Stimulated activated CD4-positive, alpha-beta T cell treated with anti-CD3 and anti-CD28 coated beads, Interleukin-2, amount 100 ng/mL, for 48 hours (primary cell): ENCODE data around the gene TNIK.

Experiments used
- DNase-seq, 2 donors: peaks; one replicate each; pipeline ENCODE4 v3.0.0-alpha.2; 2020

Gene TNIK

DNA sequence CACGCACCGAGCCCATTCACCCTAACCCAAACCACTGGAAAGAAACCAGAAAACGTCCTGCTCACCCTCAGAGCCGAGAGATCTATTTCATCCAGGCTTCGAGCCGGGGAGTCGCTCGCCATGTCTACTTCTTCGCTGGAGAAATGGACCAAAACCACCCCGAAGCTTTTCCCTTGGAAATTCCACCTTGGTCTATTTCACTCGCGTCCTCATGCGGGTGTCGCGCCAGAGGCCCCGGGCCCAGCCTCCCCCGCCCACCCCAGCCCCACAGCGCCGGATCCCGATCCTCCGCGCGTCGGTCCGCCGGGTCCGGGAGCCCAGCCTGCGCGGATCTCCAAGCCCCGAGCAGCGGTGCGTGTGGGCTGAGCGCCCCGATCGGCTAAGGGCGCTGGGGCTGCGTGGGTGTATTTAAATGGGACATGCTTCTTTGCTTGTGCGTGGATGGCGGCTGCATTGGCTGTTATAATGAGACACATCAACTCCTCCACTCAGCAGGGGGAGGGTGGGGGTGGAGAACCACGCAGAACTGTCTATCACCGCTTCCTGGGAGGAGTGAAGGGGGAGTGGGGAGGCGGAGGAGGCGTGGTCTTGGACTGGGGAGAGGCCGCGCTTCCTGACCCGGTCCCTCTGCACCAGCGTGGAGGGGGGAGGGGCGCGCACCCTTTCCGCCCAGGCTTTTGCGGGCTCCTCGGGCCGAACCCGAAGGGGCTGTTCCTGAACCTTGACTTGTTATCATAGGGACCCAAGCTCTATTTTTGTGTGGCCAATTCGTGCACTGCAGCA lies at the start of gene TNIK:
TNIK (minus strand) TSS at position 464 of the 783 bp plus-strand sequence; CDS start at position 122, 342 bp downstream.
- DNase-seq, result peak; percentile 83 to 86

- no peak for DNase-seq
Measured at GRCh38 chr3:171508676-171509075, 48.5 kb upstream of the TNIK start.

- no peak for DNase-seq
Measured at GRCh38 chr3:171508206-171508605, 48.0 kb upstream of the TNIK start.

GRCh38 chr3:171506743-171507319 lies 46.6 kb upstream of the TNIK start:
- DNase-seq, result no peak

DNA sequence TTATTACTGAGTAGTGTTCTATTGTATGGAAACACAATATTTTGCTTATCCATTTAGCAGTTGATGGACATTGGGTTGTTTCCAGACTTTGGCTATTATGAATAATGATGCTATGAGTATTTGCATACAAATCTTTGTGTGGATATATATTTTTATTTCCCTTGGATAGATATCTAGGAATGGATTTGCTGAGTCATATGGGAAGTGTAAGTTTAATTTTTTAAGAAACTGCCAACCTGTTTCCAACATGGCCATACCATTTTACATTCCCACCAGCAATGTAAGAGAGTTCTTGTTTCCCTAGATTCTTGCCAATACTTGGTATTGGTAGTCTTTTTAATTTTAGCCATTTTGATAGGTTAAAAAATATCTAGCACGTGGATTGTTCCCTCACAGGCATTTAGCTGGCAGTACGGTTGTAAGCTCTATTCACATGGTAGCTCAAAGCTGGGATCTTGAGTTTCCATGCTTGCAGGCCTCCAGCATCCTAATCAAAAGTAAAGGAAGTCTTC lies 45.7 kb upstream of the TNIK start:
- DNase-seq, result no peak

DNA sequence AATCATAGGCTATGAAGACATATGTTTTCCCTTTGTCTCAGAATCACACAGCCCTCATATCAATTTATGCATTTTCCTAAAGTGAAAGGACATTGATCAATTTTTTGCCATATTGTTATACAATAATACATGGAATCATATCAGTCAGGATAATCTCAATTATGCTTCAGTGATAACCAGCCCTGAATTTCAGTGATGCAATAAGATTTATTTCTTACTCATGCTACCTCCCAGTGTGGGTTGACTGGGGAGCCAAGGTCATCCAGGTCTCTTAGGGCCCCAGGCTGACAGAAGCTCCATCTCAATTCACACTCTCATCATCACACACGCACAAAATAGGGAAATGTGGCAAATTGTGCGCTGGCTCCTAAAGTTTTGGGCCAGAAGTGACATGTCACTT lies 44.2 kb upstream of the TNIK start:
- no peak for DNase-seq

GRCh38 chr3:171503817-171504216 lies 43.6 kb upstream of the TNIK start:
- DNase-seq, result no peak

DNA sequence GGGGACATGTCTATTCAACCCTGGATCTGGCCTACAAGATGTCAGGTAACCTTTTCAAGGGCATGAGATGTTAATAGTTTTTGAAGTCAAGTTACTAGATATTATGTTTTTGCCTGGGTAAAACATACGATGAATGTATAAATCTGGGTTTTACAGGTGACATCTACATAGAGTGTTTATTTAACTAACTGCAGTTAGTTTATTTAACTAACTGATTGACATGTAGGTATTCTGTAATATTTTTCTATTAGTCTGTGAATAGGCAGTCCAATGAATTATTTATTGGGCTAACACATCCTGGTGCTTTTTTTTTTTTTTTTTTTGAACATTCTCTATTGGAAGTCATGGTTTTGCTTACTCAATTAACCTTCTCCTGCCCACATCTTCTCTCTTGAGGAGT lies 38.7 kb upstream of the TNIK start:
- DNase-seq, result no peak

DNA sequence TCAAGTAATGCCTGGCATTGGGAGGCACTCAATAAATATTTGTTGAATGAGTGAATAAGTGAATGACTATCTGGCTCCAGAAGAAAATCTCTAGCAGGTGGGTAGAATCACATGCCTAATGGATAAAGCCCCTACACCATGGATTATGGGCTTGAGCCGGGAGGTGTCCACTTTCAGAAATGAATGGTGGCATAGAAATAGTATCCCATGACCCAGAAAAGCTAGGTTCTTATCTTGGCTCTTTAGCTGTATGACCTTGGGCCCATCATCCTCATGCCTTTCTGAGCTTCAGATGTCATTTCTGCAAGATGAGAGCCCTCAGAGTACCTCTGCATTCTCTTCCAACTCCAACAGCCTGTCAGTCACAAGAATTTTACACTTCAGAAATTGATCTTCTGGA lies 37.3 kb upstream of the TNIK start:
- DNase-seq, result no peak

DNA sequence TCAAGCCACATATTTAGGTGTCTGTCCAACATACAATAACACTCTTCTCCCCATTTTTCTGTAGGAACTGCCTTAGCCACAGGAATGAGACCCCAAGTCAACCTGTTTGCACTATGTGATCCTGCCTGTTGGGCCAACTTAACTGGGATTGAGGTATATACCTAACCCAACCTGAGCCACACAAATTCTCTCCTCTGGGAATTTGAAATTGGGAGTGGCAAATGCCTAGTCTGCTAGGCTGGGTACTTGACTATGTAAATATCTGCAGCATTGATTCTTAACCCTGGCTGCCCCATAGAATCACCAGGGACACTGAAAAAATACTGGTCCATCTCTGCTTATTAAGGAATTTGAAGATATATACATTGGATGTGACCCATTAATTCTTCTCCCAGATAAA lies 35.2 kb upstream of the TNIK start:
- no peak for DNase-seq

- DNase-seq, result no peak
Measured at GRCh38 chr3:171494457-171495109, 34.4 kb upstream of the TNIK start.

DNA sequence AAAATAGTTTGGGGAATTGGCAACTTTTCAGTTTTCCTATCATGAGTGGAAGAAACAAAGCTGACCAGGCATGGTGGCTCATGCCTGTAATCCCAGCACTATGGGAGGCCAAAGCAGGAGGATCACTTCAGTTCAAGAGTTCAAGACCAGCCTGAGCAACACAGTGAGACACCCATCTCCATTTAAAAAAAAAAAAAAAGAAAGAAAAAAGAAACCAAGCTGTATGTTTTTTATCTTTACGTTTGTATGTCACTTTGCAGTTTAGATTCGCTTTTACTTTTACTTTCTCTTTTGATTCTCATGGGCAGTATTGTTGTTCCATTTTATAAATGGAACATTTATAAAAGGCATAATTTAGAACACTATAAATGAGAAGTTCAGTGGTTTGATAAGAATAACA lies 31.2 kb upstream of the TNIK start:
- DNase-seq, result no peak

- no peak for DNase-seq
Measured at GRCh38 chr3:171490901-171491300, 30.7 kb upstream of the TNIK start.

- no peak for DNase-seq
Measured at GRCh38 chr3:171489348-171489747, 29.1 kb upstream of the TNIK start.

DNA sequence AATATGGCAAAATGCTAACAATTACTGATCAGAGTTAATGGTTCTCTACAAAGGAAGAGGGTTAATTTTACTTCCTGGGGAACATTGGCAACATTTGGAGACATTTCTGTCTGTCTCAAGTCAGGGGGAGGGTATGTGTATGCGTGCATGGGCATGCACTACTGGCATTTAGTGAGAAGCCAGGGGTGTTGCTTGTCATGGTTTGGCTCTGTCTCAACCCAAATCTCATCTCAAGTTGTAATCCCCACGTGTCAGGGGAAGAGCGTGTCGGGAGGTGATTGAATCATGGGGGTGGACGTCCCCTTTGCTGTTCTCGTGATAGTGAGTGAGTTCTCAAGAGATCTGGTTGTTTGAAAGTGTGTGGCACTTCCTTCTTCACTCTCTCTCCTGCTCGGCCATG lies 28.3 kb upstream of the TNIK start:
- DNase-seq, result no peak

GRCh38 chr3:171487382-171487781 lies 27.2 kb upstream of the TNIK start:
- DNase-seq, result no peak

DNA sequence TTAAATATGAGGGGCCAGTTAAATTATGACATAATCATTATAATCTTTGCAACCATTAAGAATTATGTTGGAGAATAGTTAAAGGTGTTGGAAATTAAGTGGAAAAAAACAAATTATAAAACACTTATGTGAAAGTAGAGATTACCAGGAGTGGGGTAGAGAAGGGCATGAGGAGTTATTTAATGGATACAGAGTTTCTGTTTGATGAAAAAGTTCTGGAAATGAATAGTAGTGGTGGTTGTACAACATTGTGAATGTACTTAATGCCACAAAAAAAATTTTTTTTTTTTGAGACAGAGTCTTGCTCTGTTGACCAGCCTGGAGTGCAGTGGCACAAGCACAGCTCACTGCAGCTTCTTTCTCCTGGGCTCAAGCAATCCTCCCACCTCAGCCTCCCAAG lies 25.1 kb upstream of the TNIK start:
- DNase-seq, result no peak

DNA sequence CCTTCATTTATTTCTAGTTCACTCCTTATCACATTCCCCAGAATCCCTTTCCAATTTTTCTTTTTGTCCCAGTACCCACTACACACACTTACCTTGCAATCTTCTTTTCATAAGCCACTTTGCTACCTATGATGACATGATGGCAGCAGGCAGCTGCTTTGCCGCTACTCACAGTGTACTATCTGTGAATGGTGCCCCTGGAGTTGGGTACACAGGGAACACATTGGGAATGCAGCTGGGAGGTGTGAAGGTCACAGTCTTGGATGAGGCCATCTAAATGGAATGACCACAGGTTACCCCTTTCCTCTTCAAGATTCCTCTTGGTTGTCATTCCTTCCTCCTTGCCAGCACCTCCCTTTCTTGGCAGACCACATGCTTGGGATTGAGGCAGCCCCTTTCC lies 20.8 kb upstream of the TNIK start:
- DNase-seq, result no peak

GRCh38 chr3:171480526-171480925 lies 20.3 kb upstream of the TNIK start:
- DNase-seq, result no peak

- DNase-seq, result no peak
Measured at GRCh38 chr3:171476532-171477102, 16.4 kb upstream of the TNIK start.

DNA sequence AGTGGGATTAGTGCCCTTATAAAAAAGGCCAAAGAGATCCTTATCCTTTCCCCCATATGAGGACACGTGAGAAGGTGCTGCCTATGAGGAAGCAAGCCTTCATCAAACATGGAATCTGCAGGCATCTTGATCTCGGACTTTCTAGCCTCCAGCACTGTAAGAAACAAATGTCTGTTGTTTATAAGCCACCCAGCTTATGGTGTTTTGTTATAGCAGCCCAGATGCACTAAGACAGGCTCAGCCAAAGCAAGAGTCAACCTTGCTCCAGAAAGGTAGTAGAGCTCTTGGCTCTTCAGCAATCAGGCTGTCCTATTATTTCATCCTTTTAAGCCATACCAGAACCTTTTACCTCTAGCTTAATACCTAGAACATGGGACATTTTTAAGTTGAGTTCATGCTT lies 12.3 kb upstream of the TNIK start:
- no peak for DNase-seq

- DNase-seq, result no peak
Measured at GRCh38 chr3:171470714-171471227, 10.6 kb upstream of the TNIK start.

GRCh38 chr3:171469376-171469775 lies 9.2 kb upstream of the TNIK start:
- DNase-seq, result no peak
